ENCODE measurements around the gene LAPTM5.

The LAPTM5 gene

DNA sequence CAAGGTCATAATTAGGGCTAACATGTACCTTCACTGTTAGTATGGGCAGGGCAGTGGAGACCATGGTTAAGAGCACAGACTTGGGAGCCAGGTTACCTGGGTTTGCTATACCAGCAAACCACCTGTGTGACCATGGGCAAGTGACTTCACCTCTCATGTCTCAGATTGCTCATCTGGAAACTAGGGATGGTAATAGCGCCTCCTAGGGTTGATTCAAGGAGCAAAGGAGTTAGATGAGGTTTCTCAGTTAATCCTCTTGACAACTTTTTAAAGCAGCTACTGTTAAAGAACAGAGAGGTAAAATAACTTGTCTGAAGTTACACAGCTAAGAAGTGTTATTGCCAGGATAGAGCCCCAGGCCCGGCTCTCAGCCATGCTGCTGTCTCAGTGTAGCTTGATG lies 33.4 kb downstream of the LAPTM5 start:
- TF ChIP-seq, protein P1, sequence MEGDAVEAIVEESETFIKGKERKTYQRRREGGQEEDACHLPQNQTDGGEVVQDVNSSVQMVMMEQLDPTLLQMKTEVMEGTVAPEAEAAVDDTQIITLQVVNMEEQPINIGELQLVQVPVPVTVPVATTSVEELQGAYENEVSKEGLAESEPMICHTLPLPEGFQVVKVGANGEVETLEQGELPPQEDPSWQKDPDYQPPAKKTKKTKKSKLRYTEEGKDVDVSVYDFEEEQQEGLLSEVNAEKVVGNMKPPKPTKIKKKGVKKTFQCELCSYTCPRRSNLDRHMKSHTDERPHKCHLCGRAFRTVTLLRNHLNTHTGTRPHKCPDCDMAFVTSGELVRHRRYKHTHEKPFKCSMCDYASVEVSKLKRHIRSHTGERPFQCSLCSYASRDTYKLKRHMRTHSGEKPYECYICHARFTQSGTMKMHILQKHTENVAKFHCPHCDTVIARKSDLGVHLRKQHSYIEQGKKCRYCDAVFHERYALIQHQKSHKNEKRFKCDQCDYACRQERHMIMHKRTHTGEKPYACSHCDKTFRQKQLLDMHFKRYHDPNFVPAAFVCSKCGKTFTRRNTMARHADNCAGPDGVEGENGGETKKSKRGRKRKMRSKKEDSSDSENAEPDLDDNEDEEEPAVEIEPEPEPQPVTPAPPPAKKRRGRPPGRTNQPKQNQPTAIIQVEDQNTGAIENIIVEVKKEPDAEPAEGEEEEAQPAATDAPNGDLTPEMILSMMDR (IDR thresholded peaks at IDR 0.05; ENCODE audit: extremely low read depth, missing control alignments): no peak
- no peak for DNase-seq (ENCODE audit: low spot score)

- TF ChIP-seq, protein P1 (IDR thresholded peaks at IDR 0.05; ENCODE audit: extremely low read depth, missing control alignments): no peak
These were observed 34.2 kb downstream of the LAPTM5 start, which contains the start of gene MATN1 for GRCh38 chr1:30723331-30723755. MATN1 (minus strand) TSS chr1:30723585; CDS start chr1:30723551, 34 bp downstream.

DNA sequence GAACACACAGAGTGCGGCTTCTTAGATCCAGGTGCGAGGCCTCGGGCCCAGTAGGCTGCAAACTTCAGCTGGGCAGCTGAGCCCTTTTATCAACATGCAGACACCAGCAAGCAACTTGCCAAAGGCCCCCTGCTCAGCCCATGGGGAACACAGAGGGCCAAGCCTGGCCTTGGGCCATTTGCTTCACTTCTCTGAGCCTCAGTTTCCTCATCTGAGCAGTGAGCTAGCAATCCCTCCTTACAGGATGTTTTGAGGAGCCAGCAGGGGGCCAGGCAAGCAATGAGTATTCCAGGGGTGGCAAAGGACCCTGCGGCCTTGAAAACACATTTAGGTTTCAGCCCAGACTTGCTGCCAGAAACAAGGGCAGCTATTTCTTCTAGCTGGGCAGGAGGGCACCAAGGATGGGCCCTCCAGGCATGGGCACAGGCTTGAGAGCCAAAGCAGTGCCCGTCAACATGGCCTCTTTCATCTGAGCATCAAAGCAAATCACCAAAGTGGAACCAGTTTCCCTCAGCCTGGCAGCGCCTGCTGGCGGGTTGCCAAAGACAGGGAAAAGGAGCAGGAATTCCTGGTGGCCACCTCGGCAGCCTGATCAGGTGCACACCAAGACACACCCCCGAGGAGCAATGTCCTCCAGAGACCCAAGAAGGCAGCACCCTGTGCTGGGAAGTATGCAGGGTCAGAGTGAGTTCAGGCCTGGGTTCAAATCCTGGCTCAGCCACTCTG lies 35.6 kb downstream of the LAPTM5 start:
- no peak for DNase-seq (ENCODE audit: low spot score)
- TF ChIP-seq, protein P1 (IDR thresholded peaks at IDR 0.05; ENCODE audit: extremely low read depth, missing control alignments): no peak

More at GRCh38 chr1:30723331-30723755, 34.2 kb downstream of the LAPTM5 start, which contains the start of gene MATN1:
- DNase-seq (ENCODE audit: low spot score): no peak

DNA sequence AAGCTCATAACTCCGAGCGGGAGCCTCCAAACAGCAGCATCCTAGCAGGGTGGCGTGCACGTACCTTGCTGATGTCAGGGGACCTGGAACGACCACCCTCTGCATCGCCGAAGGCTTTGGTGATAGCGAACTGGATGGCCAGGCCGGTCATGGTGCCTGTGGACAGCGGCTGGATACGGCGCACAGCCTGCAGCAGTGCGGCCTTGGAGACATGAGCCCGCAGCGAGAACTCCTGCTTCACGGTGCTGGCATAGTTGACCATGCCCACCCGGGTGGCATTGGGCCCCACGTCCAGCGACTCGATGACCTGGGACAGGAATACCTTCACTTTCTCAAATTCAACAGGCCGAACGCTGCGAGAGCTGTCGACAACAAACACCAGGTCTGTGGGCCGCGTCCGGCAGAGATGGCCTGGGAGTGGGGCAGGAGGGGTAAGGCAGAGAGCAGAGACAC lies 36.2 kb downstream of the LAPTM5 start:
- DNase-seq (ENCODE audit: low spot score): no peak
- TF ChIP-seq, protein P1 (IDR thresholded peaks at IDR 0.05; ENCODE audit: extremely low read depth, missing control alignments): no peak

DNA sequence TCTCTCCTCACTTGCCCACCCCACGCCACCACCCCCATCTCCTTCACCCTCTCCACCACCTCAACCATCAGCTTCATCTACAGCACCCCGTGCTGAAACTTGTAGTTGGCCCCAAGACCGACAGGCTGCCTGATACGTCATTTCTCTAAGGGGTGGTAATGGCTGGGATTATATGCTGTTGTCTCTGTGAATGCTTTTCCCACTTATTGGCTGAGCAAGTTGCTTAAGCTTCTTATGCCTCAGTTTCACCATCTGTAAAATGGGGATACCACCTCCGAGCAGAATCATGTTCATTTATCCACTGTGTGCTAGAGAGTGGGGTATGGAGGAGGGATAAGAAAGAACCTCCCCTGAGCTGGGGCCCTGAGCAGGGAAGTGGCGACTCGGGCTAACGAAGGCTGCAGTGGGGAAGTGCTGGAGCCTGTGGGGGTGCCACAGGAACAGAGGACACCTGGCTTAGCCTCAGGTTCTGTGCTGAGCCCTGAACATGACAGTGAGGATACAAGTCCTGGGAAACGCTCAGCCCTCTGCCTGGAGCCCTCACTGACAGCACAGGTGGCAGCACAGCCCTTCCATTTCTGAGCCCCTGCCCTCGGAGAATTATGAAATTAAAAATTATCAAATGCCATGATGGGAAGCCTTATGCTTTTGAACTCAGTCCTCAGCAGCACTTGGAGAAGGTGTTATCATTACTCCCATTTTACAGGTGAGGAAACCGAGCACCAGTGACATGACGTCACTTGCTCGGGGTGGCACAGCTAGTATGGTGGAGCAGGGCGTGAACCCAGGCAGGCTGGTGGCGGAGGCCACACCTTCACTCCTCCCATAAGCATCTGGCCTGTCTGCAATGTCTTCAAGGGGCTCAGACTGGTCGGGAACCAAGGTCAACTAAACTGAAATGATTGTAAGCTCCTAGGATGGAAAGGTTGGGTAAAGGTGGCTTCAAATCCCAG lies 37.0 kb downstream of the LAPTM5 start:
- TF ChIP-seq, protein P1 (IDR thresholded peaks at IDR 0.05; ENCODE audit: extremely low read depth, missing control alignments): no peak
- DNase-seq (ENCODE audit: low spot score): no peak

- no peak for DNase-seq (ENCODE audit: low spot score)
- TF ChIP-seq, protein P1 (IDR thresholded peaks at IDR 0.05; ENCODE audit: extremely low read depth, missing control alignments): no peak
These were observed 37.9 kb downstream of the LAPTM5 start for GRCh38 chr1:30719406-30720270.
